K562 (cell line): Measurements from ENCODE around the gene ASIC3. TPM values are rescaled to one million over a fixed set of nuclear protein-coding genes. Genes with fewer than 3 reads are reported as not detected.

Source experiments
- ATAC-seq: fragments of 200-7000 bp; cut with Tn5 transposase; 3 replicates; pipeline ENCODE4 v1.9.1; 2020; ENCODE audit warnings: moderate library complexity
- BruUV-seq: library from RNA; stranded (reverse); fragments of 400-500 nt; replicated peaks from 2 replicates; lab custom pipeline; 2021; lab: Mats Ljungman, UMichigan
- CTCF ChIA-PET: fragments of 300-600 bp; formaldehyde crosslinking; extraction: SDS; loops from one replicate; lab custom pipeline; 2021; ENCODE audit warnings: low intra/inter-chr PET ratio; lab: Yijun Ruan, JAX
- POLR2A ChIA-PET: fragments of 300-600, 350-650 bp; sonication (Branson Sonifier 250); formaldehyde crosslinking; extraction: SDS; loops from one replicate; lab custom pipeline; 2021; ENCODE audit warnings: antibody characterized with exemption, inconsistent platforms; lab: Yijun Ruan, JAX
- DNase-seq, 4 experiments: peaks; one replicate each; pipeline versions ENCODE4 v3.0.0 to v3.0.0-alpha.2; 2011 to 2018; ENCODE audit warnings: low spot score in 3 of 4, mixed read lengths in 3 of 4; ENCODE audit errors: extremely low read depth in 1 of 4
- FAIRE-seq: peaks from 2 replicates; lab custom pipeline; 2011; peaks lifted over from hg19 to GRCh38; lab: Jason Lieb, UNC
- H2AFZ ChIP-seq: 2 replicates; pipeline ENCODE4 v1.6.0; 2011; ENCODE audit warnings: low read depth, low read length, control low read depth, inconsistent platforms
- H3K27ac ChIP-seq: fragments of 200-600 bp; 3 replicates; pipeline ENCODE4 v1.8.0; 2011; ENCODE audit warnings: low read depth, mild to moderate bottlenecking, control low read depth, inconsistent platforms, low read length, moderate library complexity, mixed read lengths; ENCODE audit errors: extremely low read depth
- H3K27me3 ChIP-seq, 2 experiments: fragments of 300-600 bp in 1 of 2; 2 replicates in 1 of 2; 3 replicates in 1 of 2; pipeline versions ENCODE4 v1.6.0 to v1.8.0; 2011; ENCODE audit warnings: inconsistent platforms in 2 of 2, low read length in 2 of 2, mild to moderate bottlenecking in 1 of 2, mixed read lengths in 1 of 2, moderate library complexity in 1 of 2; ENCODE audit not compliant: control insufficient read depth in 2 of 2, insufficient read depth in 2 of 2
- H3K36me3 ChIP-seq: fragments of 300-600 bp; 3 replicates; pipeline ENCODE4 v1.8.0; 2011; ENCODE audit warnings: mild to moderate bottlenecking, low read length, inconsistent platforms; ENCODE audit not compliant: control insufficient read depth, insufficient read depth
- H3K4me1 ChIP-seq, 2 experiments: fragments of 200-600 bp in 1 of 2; replicated peaks in 1 of 2; 2 replicates in 1 of 2; 3 replicates in 1 of 2; pipeline versions ENCODE4 v1.5.1 to v1.8.0; 2011; ENCODE audit warnings: inconsistent platforms in 2 of 2, low read length in 2 of 2, mild to moderate bottlenecking in 1 of 2, mixed read lengths in 1 of 2, moderate library complexity in 1 of 2; ENCODE audit not compliant: control insufficient read depth in 2 of 2, insufficient read depth in 2 of 2
- H3K4me2 ChIP-seq: 2 replicates; pipeline ENCODE4 v1.6.1; 2011; ENCODE audit warnings: low read length, control low read depth, inconsistent platforms, mixed read lengths; ENCODE audit not compliant: insufficient read depth
- H3K4me3 ChIP-seq: fragments of 200-600 bp; sonication (generic), shearing (Covaris generic); 2 replicates; pipeline ENCODE4 v1.5.1; 2016; ENCODE audit warnings: control low read depth, inconsistent platforms
- H3K79me2 ChIP-seq: fragments of 200-600 bp; 3 replicates; pipeline ENCODE4 v1.8.0; 2011; ENCODE audit warnings: low read length, inconsistent platforms; ENCODE audit not compliant: control insufficient read depth, insufficient read depth
- H3K9ac ChIP-seq, 2 experiments: 2 replicates each; pipeline versions ENCODE4 v1.6.0 to v1.6.1; 2011; ENCODE audit warnings: low read depth in 2 of 2, low read length in 2 of 2, control low read depth in 1 of 2, inconsistent platforms in 1 of 2, mild to moderate bottlenecking in 1 of 2, mixed read lengths in 1 of 2; ENCODE audit not compliant: insufficient read depth in 1 of 2
- H3K9me1 ChIP-seq: one replicate; pipeline ENCODE4 v1.6.0; 2011; ENCODE audit warnings: inconsistent platforms, mild to moderate bottlenecking, low read length, moderate library complexity; ENCODE audit not compliant: control insufficient read depth, insufficient read depth
- H3K9me3 ChIP-seq: replicated peaks from 2 replicates; pipeline ENCODE4 v1.5.1; 2011; ENCODE audit warnings: low read depth, low read length, inconsistent platforms; ENCODE audit not compliant: control insufficient read depth, insufficient read depth
- H4K20me1 ChIP-seq: replicated peaks from 2 replicates; pipeline ENCODE4 v1.6.1; 2011; ENCODE audit warnings: low read length, inconsistent platforms, mixed read lengths; ENCODE audit not compliant: control insufficient read depth, insufficient read depth
- CSDE1 ChIP-seq, 2 experiments: fragments of 450-650 bp; IDR thresholded peaks; 2 replicates each; pipeline ENCODE4 v1.6.1; 2016; ENCODE audit warnings: mild to moderate bottlenecking in 1 of 2
- HIVEP1 ChIP-seq: fragments of 250-450 bp; sonication (Bioruptor Pico); IDR thresholded peaks from 2 replicates; pipeline ENCODE4 v1.4.0; 2020; ENCODE audit warnings: mild to moderate bottlenecking
- KAT2B ChIP-seq: IDR thresholded peaks from one replicate; pipeline ENCODE4 v1.6.1; 2012; ENCODE audit warnings: low read depth, mild to moderate bottlenecking, control low read depth, inconsistent platforms, low read length, moderate library complexity
- KLF1 ChIP-seq: fragments of 450-650 bp; IDR thresholded peaks from 2 replicates; pipeline ENCODE4 v1.6.1; 2016; ENCODE audit warnings: missing genetic modification characterization, missing compliant biosample characterization
- MCM3 ChIP-seq: fragments of 450-650 bp; IDR thresholded peaks from 2 replicates; pipeline ENCODE4 v1.6.1; 2016
- POLR2G ChIP-seq: fragments of 200-400 bp; formaldehyde crosslinking; IDR thresholded peaks from 2 replicates; pipeline ENCODE4 v1.6.1; 2017; ENCODE audit warnings: low read depth, mild to moderate bottlenecking, antibody characterized with exemption, low read length, moderate library complexity
- RBFOX2 ChIP-seq: fragments of 200-400 bp; formaldehyde crosslinking; IDR thresholded peaks from 2 replicates; pipeline ENCODE4 v1.6.1; 2017; ENCODE audit warnings: low read depth, mild to moderate bottlenecking, low read length, moderate library complexity
- RBM22 ChIP-seq: fragments of 200-400 bp; formaldehyde crosslinking; IDR thresholded peaks from 2 replicates; pipeline ENCODE4 v1.6.1; 2018; ENCODE audit warnings: low read length, low read depth; ENCODE audit not compliant: poor library complexity, severe bottlenecking
- RCOR1 ChIP-seq, 2 experiments: IDR thresholded peaks; 2 replicates each; pipeline ENCODE4 v1.6.1; 2012; ENCODE audit warnings: low read depth in 2 of 2, low read length in 2 of 2, borderline replicate concordance in 1 of 2, improper control_type of control experiment in 1 of 2
- TFAP4 ChIP-seq: sonication (generic); formaldehyde crosslinking; IDR thresholded peaks from 2 replicates; pipeline ENCODE4 v1.8.0; 2022; ENCODE audit warnings: missing genetic modification reagents, mild to moderate bottlenecking, moderate library complexity, borderline replicate concordance
- ZNF121 ChIP-seq: sonication (generic); formaldehyde crosslinking; conservative IDR thresholded peaks from 2 replicates; pipeline ENCODE4 v1.8.0; 2022; ENCODE audit warnings: missing genetic modification reagents
- ZNF324 ChIP-seq: fragments of 250-450 bp; sonication (Bioruptor Pico); IDR thresholded peaks from 2 replicates; pipeline ENCODE4 v1.4.0; 2020; ENCODE audit warnings: mild to moderate bottlenecking
- ZNF766 ChIP-seq: fragments of 200-800 bp; sonication (Bioruptor generic); conservative IDR thresholded peaks from 2 replicates; pipeline ENCODE4 v1.6.1; 2016; ENCODE audit warnings: missing genetic modification characterization, missing compliant biosample characterization
- WGBS: fragments of 100-300 bp; shearing (Covaris generic); methylation state at CpG from one replicate; pipeline ENCODE4 v1.1.6; 2016; ENCODE audit warnings: low coverage, mixed read lengths; ENCODE audit not compliant: insufficient coverage; ENCODE audit errors: missing lambda C conversion rate; 5-methylcytosine and 5-hydroxymethylcytosine counted together
- in situ Hi-C: fragments of 300-500 bp; cut with MboI; formaldehyde crosslinking; loops from 4 replicates; pipeline ENCODE4 v1.15.0; 2018; ENCODE audit warnings: inconsistent platforms, mixed read lengths
- intact Hi-C: fragments of 100-400 bp; cut with micrococcal nuclease; formaldehyde crosslinking; loops from 2 replicates; pipeline ENCODE4 v1.14.2; 2022
- polyA plus RNA-seq, 8 experiments: library from polyadenylated mRNA; depleted of rRNA in 4 of 8; stranded (reverse) in 5 of 8; unstranded in 3 of 8; fragments of >200 nt; fragmentation: Nextera tagmentation in 2 of 8; fragmentation: Illumina TruSeq in 1 of 8; extraction: Ambion mirVana in 2 of 8; extraction: Trizol in 1 of 8; gene quantifications; 2 replicates each; pipeline versions ENCODE4 v1.2.1 to v1.2.3, GENCODE V29; 2011 to 2014; ENCODE audit warnings: inconsistent platforms in 1 of 8, missing spikeins in 1 of 8
- total RNA-seq, 7 experiments: library from RNA; depleted of rRNA in 6 of 7; stranded (reverse); fragments of >200 nt in 6 of 7; fragmentation: Illumina TruSeq in 2 of 7; extraction: Trizol in 2 of 7; gene quantifications; 2 replicates each; pipeline versions ENCODE4 v1.2.1 to v1.2.3, GENCODE V29; 2011 to 2021; ENCODE audit warnings: low replicate concordance in 1 of 7
- TF ChIP-seq, protein P1 (sequence below): fragments of 450-650 bp; IDR thresholded peaks from 2 replicates; pipeline ENCODE4 v1.6.1; 2018; ENCODE audit warnings: mild to moderate bottlenecking, low read depth; ENCODE audit not compliant: partially characterized antibody

ASIC3 gene
- total and polyA plus RNA-seq, 9 of the 15 experiments (the other 6 are each of a cell fraction or from before 2014, with no cell fraction given): 0.11 to 5.0 (median 0.87) TPM

GRCh38 chr7:151073990-151074389, 25.7 kb downstream of the ASIC3 start:
- Histone ChIP-seq H3K9me1 (no peaks in the 10 kb centered on the region), H4K20me1 (no peaks in the 10 kb centered on the region; the same call in 1 of the 2 replicates), H3K36me3 (peaks cover 96% of the 10 kb centered on the region), H3K27ac (no peak overlapping the region), H3K79me2 (peaks cover 5% of the 10 kb centered on the region), H3K27me3 (no peaks in the 10 kb centered on the region), H3K4me2 (no peak overlapping the region), H3K9me3 (no peaks in the 10 kb centered on the region), H3K9ac (peak overlapping the region in 1 of 2 experiments; percentile 1; a peak in 1 of 4 replicates), H2AFZ (no peak overlapping the region), H3K4me3 (no peak overlapping the region)
- ATAC-seq: no peak
- intact Hi-C loops: no loop called here
- peak; percentile 25; the same call in 1 of the 2 replicates for TF ChIP-seq TFAP4 (CRISPR knock-in tag)
- TF ChIP-seq MCM3: no peak
- TF ChIP-seq ZNF766 (CRISPR knock-in tag): no peak
- peak; percentile 65 for TF ChIP-seq RBM22
- peak; percentile 44 for TF ChIP-seq RBFOX2
- no peak for TF ChIP-seq KAT2B
- no peak for TF ChIP-seq CSDE1 (IDR thresholded peaks at IDR 0.05)
- no peak for TF ChIP-seq ZNF324 (CRISPR knock-in tag)
- peak; percentile 60 for TF ChIP-seq POLR2G
- TF ChIP-seq HIVEP1 (CRISPR knock-in tag): no peak
- TF ChIP-seq KLF1 (tag): no peak
- TF ChIP-seq RCOR1 (IDR thresholded peaks at IDR 0.05; ENCODE audit: borderline replicate concordance in 1 of 2, low read depth in 2 of 2, low read length in 2 of 2): no peak
- TF ChIP-seq, protein P1, sequence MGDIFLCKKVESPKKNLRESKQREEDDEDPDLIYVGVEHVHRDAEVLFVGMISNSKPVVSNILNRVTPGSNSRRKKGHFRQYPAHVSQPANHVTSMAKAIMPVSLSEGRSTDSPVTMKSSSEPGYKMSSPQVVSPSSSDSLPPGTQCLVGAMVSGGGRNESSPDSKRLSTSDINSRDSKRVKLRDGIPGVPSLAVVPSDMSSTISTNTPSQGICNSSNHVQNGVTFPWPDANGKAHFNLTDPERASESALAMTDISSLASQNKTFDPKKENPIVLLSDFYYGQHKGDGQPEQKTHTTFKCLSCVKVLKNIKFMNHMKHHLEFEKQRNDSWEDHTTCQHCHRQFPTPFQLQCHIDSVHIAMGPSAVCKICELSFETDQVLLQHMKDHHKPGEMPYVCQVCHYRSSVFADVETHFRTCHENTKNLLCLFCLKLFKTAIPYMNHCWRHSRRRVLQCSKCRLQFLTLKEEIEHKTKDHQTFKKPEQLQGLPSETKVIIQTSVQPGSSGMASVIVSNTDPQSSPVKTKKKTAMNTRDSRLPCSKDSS: no peak
- no peak for TF ChIP-seq ZNF121 (CRISPR knock-in tag)
- TF ChIP-seq, all 486 proteins: peak for 4
- DNase-seq (no peak), FAIRE-seq (no peak)
- ChIA-PET CTCF (no interaction called here), POLR2A (interaction anchor here (0.6 to 1.9 kb wide), 3 partner anchors 11 to 42 kb away, joined by 3 to 7 read pairs (median 5); no protein-coding TSS in a partner anchor)
- BruUV-seq: no TSS peak
- peaks cover 14 to 67% of the 10 kb centered on the region in 2 experiments; a peak in 4 of 5 replicates for H3K4me1 ChIP-seq
- 84% methylated on average over 17 of the region's 17 CpGs for WGBS
- in situ Hi-C loops: no loop called here
